ENCODE data around the gene RGS3.

DNA sequence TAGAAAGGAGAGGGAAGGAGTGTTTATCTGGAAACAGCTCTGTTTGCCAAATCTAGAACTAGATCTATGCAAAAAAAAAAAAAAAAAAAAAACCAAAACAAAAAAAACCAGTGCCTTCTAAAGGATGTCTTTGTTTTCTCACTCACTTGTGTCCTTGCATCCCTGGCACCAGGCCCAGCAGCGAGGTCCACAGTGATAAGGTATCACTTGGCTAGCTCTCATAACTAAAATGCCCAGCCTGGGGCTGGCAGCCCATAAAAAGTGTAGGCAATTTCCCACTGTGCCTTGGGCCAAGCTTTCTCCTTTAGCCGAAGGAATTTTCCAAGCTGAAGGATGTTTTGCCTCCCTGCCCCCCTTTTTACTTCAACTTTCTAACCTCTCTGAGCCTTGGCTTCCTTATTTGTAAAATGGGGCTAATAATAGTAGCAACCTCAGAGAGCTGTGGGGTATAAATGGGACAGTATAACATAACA, 20.8 kb downstream of the RGS3 start:
- TF ChIP-seq, protein P1, sequence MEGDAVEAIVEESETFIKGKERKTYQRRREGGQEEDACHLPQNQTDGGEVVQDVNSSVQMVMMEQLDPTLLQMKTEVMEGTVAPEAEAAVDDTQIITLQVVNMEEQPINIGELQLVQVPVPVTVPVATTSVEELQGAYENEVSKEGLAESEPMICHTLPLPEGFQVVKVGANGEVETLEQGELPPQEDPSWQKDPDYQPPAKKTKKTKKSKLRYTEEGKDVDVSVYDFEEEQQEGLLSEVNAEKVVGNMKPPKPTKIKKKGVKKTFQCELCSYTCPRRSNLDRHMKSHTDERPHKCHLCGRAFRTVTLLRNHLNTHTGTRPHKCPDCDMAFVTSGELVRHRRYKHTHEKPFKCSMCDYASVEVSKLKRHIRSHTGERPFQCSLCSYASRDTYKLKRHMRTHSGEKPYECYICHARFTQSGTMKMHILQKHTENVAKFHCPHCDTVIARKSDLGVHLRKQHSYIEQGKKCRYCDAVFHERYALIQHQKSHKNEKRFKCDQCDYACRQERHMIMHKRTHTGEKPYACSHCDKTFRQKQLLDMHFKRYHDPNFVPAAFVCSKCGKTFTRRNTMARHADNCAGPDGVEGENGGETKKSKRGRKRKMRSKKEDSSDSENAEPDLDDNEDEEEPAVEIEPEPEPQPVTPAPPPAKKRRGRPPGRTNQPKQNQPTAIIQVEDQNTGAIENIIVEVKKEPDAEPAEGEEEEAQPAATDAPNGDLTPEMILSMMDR (IDR thresholded peaks at IDR 0.05), result no peak
- TF ChIP-seq EP300 (IDR thresholded peaks at IDR 0.05) (no peak), POLR2A (IDR thresholded peaks at IDR 0.05) (no peak)

All from gastroesophageal sphincter (tissue), 3 donors.